Activated CD4-positive, alpha-beta T cell treated with anti-CD3 and anti-CD28 coated beads, Interleukin-2, amount 10 ng/mL, durations not matched to agents 24 days and 14 days (primary cell): ENCODE measurements around the gene COL4A2. TPM values are rescaled to one million over a fixed set of nuclear protein-coding genes. Genes with fewer than 3 reads are reported as not detected.

ENCODE experiments used
- DNase-seq: peaks from one replicate; pipeline ENCODE4 v3.0.0; 2022
- H3K27ac Mint-ChIP-seq: one replicate; pipeline ENCODE4 v1.8.0; 2022; ENCODE audit warnings: mild to moderate bottlenecking, mixed read lengths
- H3K27me3 Mint-ChIP-seq: one replicate; pipeline ENCODE4 v1.8.0; 2022; ENCODE audit warnings: mixed read lengths
- H3K36me3 Mint-ChIP-seq: one replicate; pipeline ENCODE4 v1.8.0; 2022; ENCODE audit warnings: low read depth, mild to moderate bottlenecking, mixed read lengths
- H3K4me1 Mint-ChIP-seq: one replicate; pipeline ENCODE4 v1.8.0; 2021; ENCODE audit warnings: mixed read lengths
- H3K4me3 Mint-ChIP-seq: one replicate; pipeline ENCODE4 v1.8.0; 2022; ENCODE audit warnings: mild to moderate bottlenecking, moderate library complexity, mixed read lengths
- H3K9me3 Mint-ChIP-seq: one replicate; pipeline ENCODE4 v1.8.0; 2021; ENCODE audit warnings: mixed read lengths
- intact Hi-C: fragments of 100-400 bp; cut with micrococcal nuclease; formaldehyde crosslinking; loops from one replicate; pipeline ENCODE4 v1.15.1; 2023
- total RNA-seq: library from RNA; stranded (reverse); gene quantifications from 2 replicates; pipeline ENCODE4 v1.2.3, GENCODE V29; 2022

COL4A2 gene
- total RNA-seq, 1 donor from 2014 or later: not detected

GRCh38 chr13:110278859-110279258, 28.2 kb upstream of the COL4A2 start:
- H3K27me3 Mint-ChIP-seq: no peaks in the 10 kb centered on the region
- peaks cover 1% of the 10 kb centered on the region for H3K36me3 Mint-ChIP-seq
- no peaks in the 10 kb centered on the region for H3K9me3 Mint-ChIP-seq
- DNase-seq: no peak
- H3K4me1 Mint-ChIP-seq: no peaks in the 10 kb centered on the region
- H3K4me3 Mint-ChIP-seq: no peak overlapping the region
- intact Hi-C loops: no loop called here
- no peak overlapping the region for H3K27ac Mint-ChIP-seq

GRCh38 chr13:110279684-110280083, 27.4 kb upstream of the COL4A2 start:
- Mint-ChIP-seq H3K27ac (no peak overlapping the region), H3K9me3 (no peaks in the 10 kb centered on the region), H3K4me3 (no peak overlapping the region), H3K4me1 (no peaks in the 10 kb centered on the region), H3K27me3 (peaks cover 3% of the 10 kb centered on the region), H3K36me3 (peaks cover 1% of the 10 kb centered on the region)
- intact Hi-C loops: no loop called here
- DNase-seq: no peak

- intact Hi-C loops: no loop called here
- no peak for DNase-seq
- H3K36me3 Mint-ChIP-seq: peaks cover 1% of the 10 kb centered on the region
- H3K4me3 Mint-ChIP-seq: no peak overlapping the region
- H3K27me3 Mint-ChIP-seq: peaks cover 3% of the 10 kb centered on the region
- no peaks in the 10 kb centered on the region for H3K4me1 Mint-ChIP-seq
- H3K27ac Mint-ChIP-seq: no peak overlapping the region
- H3K9me3 Mint-ChIP-seq: no peaks in the 10 kb centered on the region
Observed at GRCh38 chr13:110280231-110280813, 26.8 kb upstream of the COL4A2 start.

- H3K27ac Mint-ChIP-seq: no peak overlapping the region
- no peak for DNase-seq
- peaks cover 1% of the 10 kb centered on the region for H3K36me3 Mint-ChIP-seq
- H3K4me1 Mint-ChIP-seq: no peaks in the 10 kb centered on the region
- intact Hi-C loops: no loop called here
- no peak overlapping the region for H3K4me3 Mint-ChIP-seq
- peaks cover 3% of the 10 kb centered on the region for H3K27me3 Mint-ChIP-seq
- no peaks in the 10 kb centered on the region for H3K9me3 Mint-ChIP-seq
Observed at GRCh38 chr13:110280985-110281688, 25.9 kb upstream of the COL4A2 start.

GRCh38 chr13:110281736-110282135, 25.3 kb upstream of the COL4A2 start:
- DNase-seq: no peak
- H3K27me3 Mint-ChIP-seq: peaks cover 3% of the 10 kb centered on the region
- H3K4me3 Mint-ChIP-seq: no peak overlapping the region
- no peaks in the 10 kb centered on the region for H3K4me1 Mint-ChIP-seq
- intact Hi-C loops: no loop called here
- no peak overlapping the region for H3K27ac Mint-ChIP-seq
- peaks cover 1% of the 10 kb centered on the region for H3K36me3 Mint-ChIP-seq
- no peaks in the 10 kb centered on the region for H3K9me3 Mint-ChIP-seq

- Mint-ChIP-seq H3K4me3 (no peak overlapping the region), H3K27me3 (peaks cover 3% of the 10 kb centered on the region), H3K9me3 (no peaks in the 10 kb centered on the region), H3K4me1 (no peaks in the 10 kb centered on the region), H3K27ac (no peak overlapping the region), H3K36me3 (peaks cover 1% of the 10 kb centered on the region)
- DNase-seq: no peak
- intact Hi-C loops: no loop called here
Observed at GRCh38 chr13:110282316-110282841, 24.7 kb upstream of the COL4A2 start.

GRCh38 chr13:110283736-110284517, 23.2 kb upstream of the COL4A2 start:
- Mint-ChIP-seq H3K36me3 (peaks cover 1% of the 10 kb centered on the region), H3K27ac (no peak overlapping the region), H3K4me3 (no peak overlapping the region), H3K4me1 (no peaks in the 10 kb centered on the region), H3K9me3 (no peaks in the 10 kb centered on the region), H3K27me3 (peaks cover 3% of the 10 kb centered on the region)
- intact Hi-C loops: no loop called here
- no peak for DNase-seq

GRCh38 chr13:110284779-110285484, 22.2 kb upstream of the COL4A2 start:
- Mint-ChIP-seq H3K27ac (no peak overlapping the region), H3K36me3 (peaks cover 1% of the 10 kb centered on the region), H3K4me1 (no peaks in the 10 kb centered on the region), H3K9me3 (no peaks in the 10 kb centered on the region), H3K4me3 (no peak overlapping the region), H3K27me3 (peaks cover 3% of the 10 kb centered on the region)
- DNase-seq: no peak
- intact Hi-C loops: no loop called here

- Mint-ChIP-seq H3K9me3 (no peaks in the 10 kb centered on the region), H3K4me1 (no peaks in the 10 kb centered on the region), H3K4me3 (no peak overlapping the region), H3K27ac (no peak overlapping the region), H3K27me3 (peaks cover 3% of the 10 kb centered on the region), H3K36me3 (peaks cover under 1% of the 10 kb centered on the region)
- DNase-seq: no peak
- intact Hi-C loops: no loop called here
Observed at GRCh38 chr13:110285991-110286832, 20.9 kb upstream of the COL4A2 start.

- Mint-ChIP-seq H3K9me3 (no peaks in the 10 kb centered on the region), H3K36me3 (no peaks in the 10 kb centered on the region), H3K27ac (no peak overlapping the region), H3K4me1 (no peaks in the 10 kb centered on the region), H3K4me3 (no peak overlapping the region), H3K27me3 (peaks cover 6% of the 10 kb centered on the region)
- DNase-seq: no peak
- intact Hi-C loops: no loop called here
Observed at GRCh38 chr13:110286833-110287819, 20.0 kb upstream of the COL4A2 start.

- Mint-ChIP-seq H3K36me3 (no peaks in the 10 kb centered on the region), H3K9me3 (no peaks in the 10 kb centered on the region), H3K27me3 (peaks cover 8% of the 10 kb centered on the region), H3K4me1 (no peaks in the 10 kb centered on the region), H3K4me3 (no peak overlapping the region), H3K27ac (no peak overlapping the region)
- DNase-seq: no peak
- intact Hi-C loops: no loop called here
Observed at GRCh38 chr13:110289174-110289573, 17.9 kb upstream of the COL4A2 start.

GRCh38 chr13:110289661-110290060, 17.4 kb upstream of the COL4A2 start:
- no peak overlapping the region for H3K27ac Mint-ChIP-seq

More at GRCh38 chr13:110289661-110290060, 17.4 kb upstream of the COL4A2 start:
- Mint-ChIP-seq H3K4me3 (no peak overlapping the region), H3K36me3 (no peaks in the 10 kb centered on the region), H3K9me3 (no peaks in the 10 kb centered on the region), H3K27me3 (peaks cover 7% of the 10 kb centered on the region), H3K4me1 (no peaks in the 10 kb centered on the region)
- intact Hi-C loops: no loop called here
- DNase-seq: no peak
